WI38 (cell line): ENCODE data around the gene NTN5.
"Not testable (repeated sequence)": the region's sequence is repeated elsewhere in the genome, so short reads cannot be mapped to it uniquely, and the experiment has no call there.

Experiments used
- H3K4me3 ChIP-seq: 2 replicates; pipeline ENCODE4 v1.5.1; 2011; ENCODE audit warnings: low read depth, mild to moderate bottlenecking, control low read depth, low read length
- TF ChIP-seq, protein P1 (sequence below): IDR thresholded peaks from 2 replicates; pipeline ENCODE4 v1.5.1; 2012; ENCODE audit warnings: low read depth, mild to moderate bottlenecking, control low read depth, low read length

Gene NTN5

DNA sequence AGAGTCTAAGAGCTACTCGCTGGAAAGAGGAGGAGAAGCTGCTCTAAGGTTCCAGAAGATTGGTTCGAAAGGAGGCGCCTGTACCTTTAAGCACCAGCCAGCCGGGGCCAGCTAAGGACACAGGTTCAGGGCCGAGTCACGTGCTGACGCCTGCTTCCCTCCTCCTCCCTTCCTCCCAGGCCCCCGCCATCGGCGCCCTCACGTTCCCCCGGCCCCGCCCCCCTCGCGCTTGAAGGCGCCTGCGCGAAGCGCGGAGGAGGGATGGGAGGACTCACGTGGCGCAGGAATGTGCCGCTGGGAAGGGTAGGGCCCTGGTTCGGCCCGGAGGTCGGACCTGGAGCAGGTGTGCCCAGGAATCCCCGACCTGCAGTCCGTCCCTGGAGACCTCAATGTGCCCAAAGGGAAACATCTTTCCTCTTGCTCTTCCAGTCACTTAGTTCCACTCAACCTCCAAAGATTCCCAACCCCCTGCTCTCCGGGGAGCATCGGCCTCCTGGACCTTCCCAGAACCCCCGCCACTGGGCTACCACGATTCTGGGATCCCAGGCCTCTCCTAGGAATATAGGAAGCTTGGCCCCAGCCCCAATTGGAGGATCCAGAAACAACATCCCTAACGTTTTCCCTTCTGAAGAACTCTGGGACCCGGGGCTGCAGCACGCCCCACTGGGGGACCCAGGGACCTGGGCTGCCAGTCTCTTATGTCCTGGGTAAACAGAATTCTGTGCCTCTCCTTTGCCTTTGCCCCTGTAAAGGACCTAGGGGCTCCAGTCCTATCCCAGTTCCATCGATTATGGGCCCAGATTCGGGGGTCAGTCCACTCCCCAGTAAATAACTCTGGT, 38.2 kb downstream of the NTN5 start:
- TF ChIP-seq, protein P1, sequence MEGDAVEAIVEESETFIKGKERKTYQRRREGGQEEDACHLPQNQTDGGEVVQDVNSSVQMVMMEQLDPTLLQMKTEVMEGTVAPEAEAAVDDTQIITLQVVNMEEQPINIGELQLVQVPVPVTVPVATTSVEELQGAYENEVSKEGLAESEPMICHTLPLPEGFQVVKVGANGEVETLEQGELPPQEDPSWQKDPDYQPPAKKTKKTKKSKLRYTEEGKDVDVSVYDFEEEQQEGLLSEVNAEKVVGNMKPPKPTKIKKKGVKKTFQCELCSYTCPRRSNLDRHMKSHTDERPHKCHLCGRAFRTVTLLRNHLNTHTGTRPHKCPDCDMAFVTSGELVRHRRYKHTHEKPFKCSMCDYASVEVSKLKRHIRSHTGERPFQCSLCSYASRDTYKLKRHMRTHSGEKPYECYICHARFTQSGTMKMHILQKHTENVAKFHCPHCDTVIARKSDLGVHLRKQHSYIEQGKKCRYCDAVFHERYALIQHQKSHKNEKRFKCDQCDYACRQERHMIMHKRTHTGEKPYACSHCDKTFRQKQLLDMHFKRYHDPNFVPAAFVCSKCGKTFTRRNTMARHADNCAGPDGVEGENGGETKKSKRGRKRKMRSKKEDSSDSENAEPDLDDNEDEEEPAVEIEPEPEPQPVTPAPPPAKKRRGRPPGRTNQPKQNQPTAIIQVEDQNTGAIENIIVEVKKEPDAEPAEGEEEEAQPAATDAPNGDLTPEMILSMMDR: no peak

DNA sequence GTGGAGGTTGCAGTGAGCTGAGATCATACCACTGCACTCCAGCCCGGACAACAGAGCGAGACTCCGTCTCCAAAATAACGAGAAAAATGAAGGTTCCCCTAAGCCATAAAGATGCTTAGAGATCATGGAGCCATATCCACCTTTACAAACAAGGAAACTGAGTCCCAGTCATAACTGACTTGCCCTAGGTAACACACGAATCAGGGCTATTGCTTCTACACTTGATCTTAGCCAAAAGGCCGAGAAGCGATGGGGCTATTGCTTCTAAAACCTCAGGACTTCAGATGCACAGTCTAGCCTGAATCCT, 38.8 kb downstream of the NTN5 start:
- H3K4me3 ChIP-seq: no peak overlapping the region
- TF ChIP-seq, protein P1: no peak

More for the DNA sequence above, 38.2 kb downstream of the NTN5 start:
- peak overlapping the region; percentile 16; the same call in 1 of the 2 replicates for H3K4me3 ChIP-seq

DNA sequence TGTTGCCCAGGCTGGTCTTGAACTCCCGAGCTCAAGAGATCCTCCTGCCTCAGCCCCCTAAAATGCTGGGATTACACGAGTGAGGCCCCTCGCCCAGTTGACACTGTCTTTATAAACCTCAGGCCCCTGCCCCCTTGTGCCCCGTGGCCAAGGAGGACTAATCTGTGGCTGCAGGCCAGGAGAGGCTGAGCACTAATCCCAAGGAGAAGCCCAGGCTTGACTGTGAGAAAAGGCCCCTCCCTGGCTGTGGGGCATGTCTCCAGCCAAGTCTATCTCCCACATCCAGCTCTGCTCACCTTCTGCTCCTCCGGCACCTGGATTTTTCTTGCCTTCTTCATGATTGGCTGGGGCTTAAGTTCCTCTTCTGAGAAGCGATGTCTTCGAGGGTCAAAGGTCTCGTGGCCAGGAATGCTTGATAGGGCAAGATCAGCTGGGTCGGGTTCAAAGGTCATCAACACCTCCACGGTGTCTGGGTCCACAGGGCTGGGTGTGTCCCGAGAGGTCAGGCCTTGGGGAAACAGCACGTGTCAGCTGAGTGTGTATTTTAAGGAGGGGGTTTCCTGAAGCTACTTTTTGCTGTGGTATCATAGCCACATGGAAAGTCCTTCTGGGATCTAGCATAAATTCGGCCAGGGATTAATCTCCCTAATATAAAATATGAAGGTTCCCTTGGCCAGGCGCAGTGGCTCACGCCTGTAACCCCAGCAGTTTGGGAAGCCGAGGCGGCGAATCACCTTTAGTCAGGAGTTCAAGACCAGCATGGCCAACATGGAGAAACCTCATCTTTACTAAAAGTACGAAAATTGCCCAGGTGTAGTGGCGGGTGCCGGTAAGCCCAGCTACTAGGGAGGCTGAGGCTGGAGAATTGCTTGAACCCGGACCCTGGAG, 39.4 kb downstream of the NTN5 start:
- no peak overlapping the region for H3K4me3 ChIP-seq
- TF ChIP-seq, protein P1: no peak

DNA sequence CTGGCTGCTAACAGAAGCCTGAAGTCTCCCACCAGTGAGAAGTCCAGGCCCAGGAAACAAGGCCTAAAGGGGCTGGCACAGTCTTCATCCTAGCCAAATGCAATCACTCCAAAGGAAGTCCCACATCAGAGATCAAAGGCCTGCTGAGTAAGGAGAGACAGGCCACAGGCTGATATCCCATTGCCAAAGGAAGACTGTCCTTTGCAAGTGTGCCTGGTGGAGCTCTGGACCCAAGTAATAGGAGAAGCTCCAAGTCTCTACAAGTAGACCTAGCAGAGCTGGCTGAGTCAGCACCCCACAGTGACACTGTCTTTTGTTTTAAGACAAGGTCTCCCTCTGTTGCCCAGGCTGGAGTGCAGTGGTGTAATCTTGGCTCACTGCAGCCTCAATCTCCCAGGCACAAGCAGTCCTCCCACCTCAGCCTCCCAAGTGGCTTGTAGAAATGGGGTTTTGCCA, 40.1 kb downstream of the NTN5 start:
- no peak overlapping the region for H3K4me3 ChIP-seq
- TF ChIP-seq, protein P1: no peak

DNA sequence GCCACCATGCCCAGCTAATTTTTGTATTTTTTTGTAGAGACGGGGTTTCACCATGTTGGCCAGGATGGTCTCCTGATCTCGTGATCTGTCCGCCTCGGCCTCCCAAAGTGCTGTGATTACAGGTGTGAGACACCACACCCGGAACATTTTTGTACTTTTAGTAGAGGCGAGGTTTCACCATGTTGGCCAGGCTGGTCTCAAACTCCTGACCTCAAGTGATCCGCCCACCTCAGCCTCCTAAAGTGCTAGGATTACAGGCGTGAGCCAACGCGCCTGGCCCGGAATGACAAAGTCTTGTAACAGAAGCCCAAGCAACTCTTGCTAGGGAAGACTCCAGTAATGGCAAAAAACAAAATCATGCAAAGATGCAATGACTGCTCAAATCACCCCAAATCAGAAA, 40.5 kb downstream of the NTN5 start:
- not testable (repeated sequence) for H3K4me3 ChIP-seq

DNA sequence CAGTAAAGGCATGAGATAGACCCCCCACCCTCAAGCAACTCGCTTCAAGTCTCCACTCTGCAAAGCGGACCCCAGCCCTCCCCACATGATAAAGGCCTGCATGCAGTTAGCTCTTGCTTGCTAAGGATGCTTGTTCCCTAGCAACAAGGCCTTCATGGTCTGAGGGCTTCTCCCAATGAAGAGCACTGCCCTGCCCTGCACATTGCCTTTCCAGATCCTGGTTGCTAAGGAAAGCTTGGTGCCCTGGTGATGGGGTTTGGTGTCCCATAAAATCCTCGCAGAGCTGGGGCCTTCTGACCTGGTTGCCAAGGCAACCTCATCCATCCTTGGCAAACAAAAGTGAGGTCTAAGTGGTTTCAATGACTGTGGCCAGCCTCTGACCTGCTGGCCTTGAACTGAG, 41.6 kb downstream of the NTN5 start:
- no peak overlapping the region for H3K4me3 ChIP-seq

DNA sequence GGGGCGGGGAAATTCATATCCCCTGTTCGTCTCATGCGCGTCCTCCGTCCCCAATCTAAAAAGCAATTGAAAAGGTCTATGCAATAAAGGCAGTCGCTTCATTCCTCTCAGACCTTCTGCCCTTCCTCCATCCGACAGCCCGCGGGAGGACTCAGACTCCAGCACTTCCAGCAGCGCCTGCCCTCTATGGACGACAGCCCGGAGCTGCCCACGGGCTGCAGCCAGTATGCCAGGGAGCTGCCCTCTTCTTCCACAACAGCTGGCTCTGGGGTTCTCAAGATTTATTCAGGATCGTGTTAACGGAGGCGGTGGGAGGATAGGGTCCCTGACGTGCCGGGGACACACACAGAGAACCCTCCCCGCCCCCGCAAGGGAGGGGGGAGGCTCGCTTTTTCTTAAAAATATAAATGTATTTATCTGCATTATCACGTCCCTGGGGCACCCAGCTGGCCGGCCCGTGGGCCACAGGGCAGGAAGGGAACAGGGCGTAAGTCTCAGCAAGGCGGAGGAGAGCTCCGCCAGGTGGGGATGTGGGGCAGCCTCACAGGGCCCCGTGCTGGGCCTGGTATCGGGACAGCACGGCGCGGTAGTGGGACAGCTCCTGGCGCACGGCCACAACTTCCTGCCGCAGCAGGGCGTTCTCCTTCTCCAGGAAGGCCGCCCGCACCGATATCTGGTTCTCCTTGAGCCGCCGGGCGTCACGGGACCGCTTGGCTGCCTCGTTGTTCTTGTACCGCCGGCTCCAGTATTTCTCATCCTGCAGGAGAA, 42.3 kb downstream of the NTN5 start:
- H3K4me3 ChIP-seq: no peak overlapping the region
- TF ChIP-seq, protein P1: no peak

More for the DNA sequence above, 41.6 kb downstream of the NTN5 start:
- TF ChIP-seq, protein P1: no peak
